HG03280 (cell line): ENCODE data around the gene ARNT2.

ENCODE experiments used
- ATAC-seq: cut with Tn5 transposase; IDR thresholded peaks from one replicate; pipeline ENCODE4 v1.9.1; 2021; ENCODE audit warnings: mild to moderate bottlenecking, moderate library complexity; ENCODE audit not compliant: unreplicated experiment

The ARNT2 gene

GRCh38 chr15:80464951-80465625 is 60.9 kb downstream of the ARNT2 start:
- ATAC-seq, result no peak

DNA sequence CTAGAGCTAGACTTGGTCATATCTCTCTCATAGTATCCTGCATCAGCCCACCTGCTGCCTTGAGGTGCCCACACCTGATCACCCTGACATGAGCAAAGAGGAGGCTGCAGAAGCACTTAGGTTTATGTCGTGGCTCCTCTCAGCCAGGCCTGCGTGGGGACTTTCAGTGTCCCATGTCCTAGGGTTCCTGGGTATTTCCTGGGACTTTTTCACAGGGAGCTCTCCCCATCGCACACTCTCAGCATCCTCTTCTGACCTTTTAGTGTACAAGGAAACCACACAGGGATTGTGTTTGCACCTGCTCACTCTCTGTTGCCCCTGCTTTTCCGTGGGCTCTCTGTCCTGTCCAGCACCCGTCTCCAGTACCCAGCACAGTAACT is 61.4 kb downstream of the ARNT2 start:
- ATAC-seq, result no peak

- ATAC-seq, result no peak
Observed at GRCh38 chr15:80466543-80466942, 62.4 kb downstream of the ARNT2 start.

GRCh38 chr15:80467311-80467714 is 63.1 kb downstream of the ARNT2 start:
- no peak for ATAC-seq

DNA sequence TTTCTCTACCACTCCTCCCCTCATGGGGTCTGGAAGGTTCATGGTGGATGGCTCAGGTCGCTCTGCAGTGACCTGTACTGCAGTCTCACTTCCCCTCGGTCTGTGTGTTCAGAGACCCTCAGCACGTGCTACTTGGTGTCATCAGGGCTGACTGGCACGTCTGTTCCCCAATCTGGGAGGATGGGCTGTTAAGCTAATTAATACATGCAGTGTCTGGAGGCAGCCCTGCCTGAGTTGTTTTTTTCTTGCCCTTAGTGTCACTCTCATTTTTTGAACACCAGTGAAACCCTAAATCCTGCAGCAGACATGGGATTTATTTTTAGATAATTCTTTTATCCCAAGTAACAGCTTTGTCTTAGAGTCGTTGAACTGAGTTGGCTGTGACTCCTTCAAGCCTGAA is 64.6 kb downstream of the ARNT2 start:
- no peak for ATAC-seq

DNA sequence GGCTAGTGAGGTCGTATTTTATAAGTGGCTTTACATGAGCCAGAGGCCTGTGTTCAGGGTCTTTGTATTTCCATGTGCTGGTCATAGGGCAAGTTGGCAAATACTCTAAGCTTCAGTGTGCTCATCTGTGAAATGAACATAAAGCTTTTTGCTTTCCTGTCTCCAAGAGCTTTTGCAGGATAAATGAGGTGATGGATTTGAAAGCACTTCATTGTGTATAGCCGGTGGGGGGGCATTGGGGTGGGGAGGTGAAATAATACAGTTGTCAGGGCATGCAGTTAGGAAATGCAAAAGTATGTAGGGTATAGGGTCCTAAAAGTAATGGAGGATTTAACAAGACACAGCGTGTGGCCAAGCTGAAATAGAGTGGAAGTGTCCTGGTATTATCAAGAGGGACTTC is 67.7 kb downstream of the ARNT2 start:
- ATAC-seq, result no peak

DNA sequence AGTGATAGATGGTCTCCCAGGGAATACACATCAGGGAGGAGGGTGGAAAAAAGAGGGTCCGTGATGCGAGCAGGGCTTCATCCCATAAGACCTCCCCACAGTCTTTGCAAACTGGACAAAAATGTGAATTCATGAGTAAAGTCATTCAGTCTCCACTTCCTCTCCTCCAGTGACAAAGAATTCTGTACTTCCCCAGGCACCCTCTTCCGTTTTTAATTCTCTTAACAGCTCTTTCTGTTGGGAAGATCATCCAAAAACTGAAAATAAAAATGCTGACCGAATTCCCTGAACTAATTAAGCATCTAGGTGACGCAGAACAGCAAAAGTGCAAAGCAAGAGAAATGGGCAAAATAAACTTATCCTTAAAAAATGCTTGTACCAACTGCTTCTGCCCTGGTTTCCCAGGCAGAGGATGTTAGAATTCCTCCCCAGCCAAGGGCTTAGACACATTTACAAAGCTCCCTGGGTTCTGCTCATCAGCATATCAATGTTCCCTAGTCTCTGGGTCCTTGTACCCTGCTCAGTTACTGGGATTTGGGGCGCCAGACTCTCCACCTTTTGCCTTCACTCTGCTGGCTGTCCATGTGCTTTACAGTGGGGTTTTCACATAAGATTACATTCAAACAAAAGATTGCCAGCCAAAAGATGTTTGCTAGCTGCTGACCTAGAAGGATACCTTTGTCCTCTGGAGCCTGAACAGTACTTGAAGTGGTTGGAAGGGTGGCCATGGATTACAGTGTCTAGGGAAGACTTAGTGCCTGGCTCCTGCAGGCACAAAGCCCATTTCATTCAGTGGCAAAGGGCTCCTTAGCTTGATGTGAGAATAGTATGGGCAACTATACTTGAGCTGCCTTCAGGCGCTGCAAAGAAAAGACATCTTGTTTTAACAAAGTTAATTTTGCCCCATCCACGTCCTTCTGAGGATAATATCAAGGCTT is 69.4 kb downstream of the ARNT2 start:
- ATAC-seq, result no peak

GRCh38 chr15:80474224-80475215 is 70.3 kb downstream of the ARNT2 start:
- ATAC-seq, result no peak

GRCh38 chr15:80475572-80475971 is 71.4 kb downstream of the ARNT2 start:
- no peak for ATAC-seq

- ATAC-seq, result no peak
Observed at GRCh38 chr15:80476036-80476435, 71.9 kb downstream of the ARNT2 start.

DNA sequence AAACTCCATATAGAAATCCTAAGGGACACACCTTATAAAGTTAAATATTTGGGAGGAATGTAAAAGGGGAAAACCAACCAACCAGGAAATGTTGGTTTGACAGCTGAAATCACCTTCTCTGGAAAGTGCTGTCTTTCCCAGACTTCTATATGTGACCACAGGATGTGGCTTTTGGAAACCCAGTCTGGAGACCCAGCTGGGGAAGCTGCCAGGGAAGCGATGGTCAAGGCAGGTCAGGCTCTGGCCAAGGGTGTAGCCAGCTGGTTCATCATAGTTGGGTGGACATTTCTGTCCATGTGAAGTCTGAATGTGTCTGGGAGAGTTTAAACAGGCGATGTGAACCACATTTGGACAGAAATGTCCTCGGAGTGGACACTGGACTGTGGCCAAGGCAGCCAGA is 73.9 kb downstream of the ARNT2 start:
- ATAC-seq, result no peak

GRCh38 chr15:80479191-80479590 is 75.0 kb downstream of the ARNT2 start:
- ATAC-seq, result no peak

- ATAC-seq, result no peak
Observed at GRCh38 chr15:80480171-80480811, 76.1 kb downstream of the ARNT2 start.

GRCh38 chr15:80480909-80481308 is 76.7 kb downstream of the ARNT2 start:
- no peak for ATAC-seq

DNA sequence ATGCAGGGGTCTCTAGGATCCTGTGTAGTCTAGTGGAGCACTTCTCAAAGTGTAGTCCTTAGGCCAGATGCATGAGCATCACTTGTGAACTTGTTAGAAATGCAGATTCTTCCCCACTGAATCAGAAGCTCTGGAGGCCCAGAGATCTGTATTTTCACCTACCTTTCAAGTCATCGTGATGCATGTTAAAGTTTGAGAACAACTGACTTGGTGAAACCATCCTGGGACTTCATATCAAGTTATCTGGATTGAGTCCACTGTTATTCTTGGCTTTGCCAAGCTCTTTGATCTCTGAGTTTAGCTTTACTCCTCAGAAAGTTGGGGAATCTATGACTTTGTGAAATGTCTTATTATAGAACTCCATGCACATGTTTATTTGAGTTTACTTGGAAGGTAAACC is 78.5 kb downstream of the ARNT2 start:
- ATAC-seq, result no peak

GRCh38 chr15:80483725-80484161 is 79.6 kb downstream of the ARNT2 start:
- no peak for ATAC-seq

- no peak for ATAC-seq
Observed at GRCh38 chr15:80484333-80484864, 80.2 kb downstream of the ARNT2 start.

DNA sequence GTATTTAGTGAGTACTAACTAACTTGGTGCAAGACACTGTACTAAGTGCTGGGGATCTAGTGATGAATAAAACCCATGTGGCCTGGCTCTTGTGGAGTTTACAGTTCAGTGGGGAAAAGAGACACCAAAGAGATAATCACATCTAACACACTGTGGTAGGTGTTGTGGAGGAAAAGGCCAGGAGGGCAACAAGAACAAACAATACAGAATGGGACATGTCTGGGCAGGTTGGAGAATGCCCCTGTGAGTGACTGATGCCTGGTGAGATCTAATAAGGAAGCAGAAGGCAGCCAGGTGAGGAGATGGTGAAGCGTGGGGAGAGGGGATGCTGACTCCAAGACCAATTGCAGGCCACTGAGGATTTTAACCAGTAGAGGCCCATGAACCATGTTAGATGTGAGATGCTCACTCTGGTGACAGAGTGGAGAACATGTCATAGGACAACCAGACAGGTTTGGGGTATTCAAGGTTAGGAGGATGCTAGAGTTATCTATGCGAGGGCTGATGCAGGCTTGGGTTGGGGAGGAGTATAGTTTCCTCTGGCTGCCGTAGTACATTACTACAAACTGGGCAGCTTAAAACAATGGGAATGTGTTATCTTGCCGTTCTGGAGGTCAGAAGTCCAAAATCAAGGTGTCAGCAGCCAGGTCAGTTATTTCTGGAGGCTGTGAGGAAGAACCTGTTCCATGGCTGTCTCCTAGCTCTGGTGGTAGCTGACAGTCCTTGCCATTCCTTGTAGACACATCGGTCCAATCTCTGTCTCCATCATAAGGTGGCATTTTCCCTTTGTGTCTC is 81.4 kb downstream of the ARNT2 start:
- ATAC-seq, result no peak

GRCh38 chr15:80487839-80488390 is 83.7 kb downstream of the ARNT2 start:
- ATAC-seq, result no peak
